ENCODE results near the gene EDEM1.

GRCh38 chr3:5219216-5219615 lies 31.7 kb downstream of the EDEM1 start:
- no peak for TF ChIP-seq EP300 (IDR thresholded peaks at IDR 0.05)
- no peak for TF ChIP-seq CTCF (IDR thresholded peaks at IDR 0.05)
- TF ChIP-seq POLR2A (IDR thresholded peaks at IDR 0.05), result no peak
- TF ChIP-seq POLR2AphosphoS5 (IDR thresholded peaks at IDR 0.05), result no peak
